Mesenteric fat pad (tissue), 1 donor: ENCODE measurements around the gene NELL2. TPM values are rescaled to one million over a fixed set of nuclear protein-coding genes. Genes with fewer than 3 reads are reported as not detected.

Source experiments
- DNase-seq: peaks from one replicate; pipeline ENCODE4 v3.0.0-alpha.2; 2020; ENCODE audit warnings: low spot score
- total RNA-seq: library from RNA; stranded (reverse); fragmentation: NEBNext Ultra II Directional; extraction: Animal tissue kit (Norgen Biotek cat#: 25700); gene quantifications from one replicate; pipeline ENCODE4 v1.2.1, GENCODE V29; 2021
- donor health status: DM: yes; HTN: yes; CAD: no.

NELL2 gene
- total RNA-seq, 1 donor from 2014 or later: 0.71 TPM

GRCh38 chr12:44627387-44628166, 248.5 kb downstream of the NELL2 start:
- DNase-seq: no peak

- DNase-seq: no peak
These were observed 249.2 kb downstream of the NELL2 start for GRCh38 chr12:44626883-44627282.

DNA sequence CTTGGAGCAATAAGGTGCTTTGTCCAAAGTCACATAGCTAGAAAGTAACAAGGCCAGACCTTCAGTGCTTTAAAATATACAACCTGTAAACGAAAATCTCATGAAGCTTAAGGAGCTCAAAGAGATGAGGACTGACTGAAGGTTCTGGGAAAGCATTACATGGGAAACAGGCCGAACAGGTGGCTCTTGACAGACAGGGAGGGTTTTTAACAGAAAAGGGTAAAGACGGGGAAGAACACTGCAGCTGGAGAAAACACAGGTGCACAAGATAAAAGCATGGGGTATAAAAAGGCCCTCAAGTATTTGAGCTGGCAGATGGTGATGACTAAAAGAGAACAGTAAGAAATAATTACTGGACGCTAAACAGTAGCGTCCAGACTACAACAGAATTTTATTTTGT, 257.2 kb downstream of the NELL2 start:
- DNase-seq: no peak

- no peak for DNase-seq
These were observed 259.7 kb downstream of the NELL2 start for GRCh38 chr12:44616402-44616801.

DNA sequence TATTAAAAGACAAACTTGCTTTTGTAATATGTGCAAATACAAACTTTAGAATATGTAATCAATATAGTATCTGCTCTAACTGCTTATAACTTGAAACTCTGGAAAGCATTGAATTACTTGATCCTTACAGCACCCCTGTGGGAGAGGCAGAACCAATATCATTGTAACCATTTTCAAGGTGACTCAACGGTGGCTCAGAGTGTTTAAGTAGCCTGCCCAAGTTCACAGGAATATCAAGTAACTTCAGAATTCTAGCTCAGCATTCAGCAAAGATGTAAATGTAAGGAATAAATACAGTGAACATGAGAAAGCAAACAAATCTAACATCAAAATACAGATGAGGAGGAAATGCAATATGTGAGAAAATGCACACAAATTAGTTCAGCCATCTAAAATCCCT, 264.6 kb downstream of the NELL2 start:
- DNase-seq: no peak

- DNase-seq: no peak
These were observed 272.4 kb downstream of the NELL2 start for GRCh38 chr12:44603701-44604100.

DNA sequence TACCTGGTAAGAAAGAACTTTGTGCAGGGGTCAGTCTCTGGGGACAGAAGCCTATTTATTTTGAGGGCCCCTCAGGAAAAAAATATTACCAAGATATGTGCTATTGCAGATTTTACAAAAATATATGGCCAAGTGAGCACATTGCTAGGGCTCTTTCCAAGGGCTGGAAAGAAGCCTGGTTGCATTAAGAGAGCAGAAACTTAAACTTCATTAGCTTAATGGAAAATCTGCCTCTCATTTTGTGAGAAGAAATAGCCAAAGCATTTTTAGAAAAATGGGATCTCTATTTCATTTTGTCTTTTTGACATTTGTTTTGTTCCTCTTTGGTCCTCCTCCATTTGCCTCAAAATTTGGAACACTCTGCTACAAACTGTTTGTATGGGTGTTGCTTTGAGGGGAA, 283.5 kb downstream of the NELL2 start:
- DNase-seq: no peak

DNA sequence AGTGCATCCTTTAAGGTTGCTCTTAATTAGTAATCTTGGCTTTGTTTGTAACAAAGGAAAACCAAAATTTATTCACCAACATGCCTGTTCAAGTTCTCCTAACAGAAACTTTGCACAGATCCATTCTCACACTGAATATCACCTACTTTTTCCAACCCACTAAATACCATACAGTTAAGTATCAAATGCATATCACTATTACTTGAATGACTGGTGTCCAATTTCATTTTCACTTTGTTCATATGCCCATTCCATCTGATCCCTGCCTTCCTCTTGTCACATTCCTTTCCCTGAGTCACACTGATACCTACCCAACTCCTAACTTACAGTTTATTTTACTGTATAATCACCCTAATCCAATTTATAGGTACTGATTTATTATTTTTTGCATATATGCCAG, 286.4 kb downstream of the NELL2 start:
- no peak for DNase-seq

GRCh38 chr12:44588651-44589050, 287.5 kb downstream of the NELL2 start:
- DNase-seq: no peak

DNA sequence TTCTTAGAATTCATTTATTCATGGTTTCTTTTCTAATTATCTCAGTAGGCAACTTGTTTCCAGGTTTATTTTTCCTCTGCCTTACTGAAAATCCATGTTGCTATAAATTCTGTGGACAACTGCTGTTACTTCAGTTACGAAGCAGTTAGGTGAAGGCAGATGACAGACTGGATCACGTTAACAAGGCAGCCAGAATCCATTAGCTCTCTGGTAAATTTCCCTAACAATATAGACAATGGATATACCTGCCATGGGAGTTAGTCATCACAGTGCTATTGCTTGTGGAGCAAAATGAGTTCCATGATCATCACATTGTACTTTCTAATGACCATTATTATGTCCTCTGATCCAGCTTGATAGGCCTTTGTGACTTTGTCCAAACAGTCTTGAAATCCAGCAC, 291.5 kb downstream of the NELL2 start:
- no peak for DNase-seq

- no peak for DNase-seq
These were observed 293.6 kb downstream of the NELL2 start for GRCh38 chr12:44582521-44582920.

GRCh38 chr12:44581642-44582242, 294.4 kb downstream of the NELL2 start:
- no peak for DNase-seq

DNA sequence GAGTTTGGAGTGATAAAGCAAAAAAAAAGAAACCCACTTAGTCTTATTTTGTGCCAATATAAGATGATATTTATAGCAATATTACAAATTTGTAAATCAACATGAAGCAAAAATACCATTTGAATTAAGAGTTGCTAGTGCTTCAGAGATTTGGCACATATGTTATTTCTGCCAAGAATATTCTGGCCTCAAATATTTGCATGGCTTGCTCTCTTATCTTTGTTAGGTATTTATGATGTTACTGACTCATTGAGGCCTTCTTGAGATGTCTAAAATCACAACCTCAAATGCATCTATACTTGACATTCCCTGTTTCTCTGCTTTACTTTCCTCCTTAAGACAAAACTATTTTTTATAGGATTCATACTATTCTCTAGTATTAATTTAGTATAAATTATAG, 301.5 kb downstream of the NELL2 start:
- no peak for DNase-seq

DNA sequence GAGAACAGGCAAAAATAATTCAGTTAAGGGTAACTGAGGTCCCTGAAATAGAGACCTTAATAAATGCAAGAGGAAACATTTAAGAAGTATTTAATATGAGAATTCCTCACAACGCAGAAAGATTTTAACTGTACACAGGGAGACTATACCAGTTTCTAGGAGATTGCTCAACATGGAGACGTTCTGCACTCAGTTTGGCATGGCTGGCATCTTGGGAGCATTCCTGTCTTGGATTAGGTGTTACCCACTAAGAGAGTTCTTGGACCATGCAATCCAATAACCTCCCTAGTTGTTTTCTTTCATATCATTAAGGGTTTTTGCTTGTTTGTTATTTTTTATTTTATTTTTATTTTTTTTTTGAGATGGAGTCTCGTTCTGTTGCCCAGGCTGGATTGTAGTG, 302.4 kb downstream of the NELL2 start:
- DNase-seq: no peak

GRCh38 chr12:44571006-44571550, 305.0 kb downstream of the NELL2 start:
- DNase-seq: no peak

DNA sequence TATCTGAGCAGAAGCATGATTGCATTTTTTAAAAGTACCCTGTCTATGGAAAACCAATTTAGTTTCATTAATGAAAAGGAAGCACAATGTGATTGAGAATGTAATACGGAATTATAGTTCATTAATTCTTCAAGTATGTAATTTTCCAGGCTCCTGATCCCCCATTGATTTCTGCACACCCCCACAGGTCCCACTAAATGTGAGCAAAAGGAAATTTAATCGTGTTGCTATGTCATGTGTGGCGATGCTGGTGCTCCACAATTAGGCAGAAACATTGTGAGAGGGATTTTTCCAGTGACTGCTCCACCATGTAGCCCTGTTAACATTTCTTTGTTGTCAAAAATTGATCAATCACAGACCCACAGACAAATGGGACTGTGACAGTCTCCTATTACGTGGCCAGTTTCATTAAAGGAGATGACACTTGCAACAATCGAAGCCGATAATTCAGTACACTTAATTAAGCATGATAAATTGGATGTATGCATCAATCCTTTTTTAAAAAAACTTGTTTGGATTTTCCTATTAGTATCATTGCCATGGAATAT, 306.0 kb downstream of the NELL2 start:
- no peak for DNase-seq

- no peak for DNase-seq
These were observed 311.0 kb downstream of the NELL2 start for GRCh38 chr12:44565163-44565562.

DNA sequence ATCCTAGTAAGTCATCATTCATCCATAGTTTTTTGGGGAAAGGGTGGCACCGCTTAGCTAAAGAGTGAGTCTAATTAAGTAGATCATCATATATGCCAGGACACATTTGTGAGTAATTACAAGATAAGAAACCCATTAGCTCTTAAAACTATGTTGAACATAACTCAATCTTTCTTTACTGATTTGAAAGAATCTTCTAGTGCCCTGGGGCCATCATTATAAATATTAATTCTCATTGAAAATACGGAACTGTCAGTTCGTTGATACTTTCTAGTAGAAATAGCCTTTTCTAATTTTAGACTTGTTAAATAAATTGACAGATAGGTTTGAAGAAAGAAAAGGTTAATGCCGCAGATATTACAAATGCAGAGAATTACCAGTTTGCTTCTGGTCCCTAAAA, 312.6 kb downstream of the NELL2 start:
- DNase-seq: no peak

- DNase-seq: no peak
These were observed 317.6 kb downstream of the NELL2 start for GRCh38 chr12:44558340-44559100.

DNA sequence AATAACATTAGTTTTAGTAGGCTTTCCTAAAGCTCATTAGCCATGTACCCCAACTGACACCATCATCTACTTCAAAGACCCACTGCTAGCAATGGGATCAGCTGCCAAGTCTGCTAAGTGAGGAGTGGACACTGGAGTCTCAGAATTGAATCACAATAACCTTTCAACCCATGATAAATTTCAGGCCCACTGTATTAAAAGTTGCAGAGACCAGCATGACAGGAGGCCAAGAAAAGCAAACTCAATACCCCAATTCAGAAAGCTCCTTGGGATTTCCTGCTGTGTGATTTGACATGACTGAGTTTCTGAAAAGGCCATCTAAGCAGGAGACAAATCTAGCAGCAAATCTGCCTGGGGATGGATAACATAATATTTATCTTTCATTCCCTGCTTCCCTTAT, 320.7 kb downstream of the NELL2 start:
- DNase-seq: no peak

- no peak for DNase-seq
These were observed 324.5 kb downstream of the NELL2 start for GRCh38 chr12:44551631-44552030.

GRCh38 chr12:44550377-44550776, 325.7 kb downstream of the NELL2 start:
- DNase-seq: no peak
